ENCODE results near the gene SIGLEC7.

DNA sequence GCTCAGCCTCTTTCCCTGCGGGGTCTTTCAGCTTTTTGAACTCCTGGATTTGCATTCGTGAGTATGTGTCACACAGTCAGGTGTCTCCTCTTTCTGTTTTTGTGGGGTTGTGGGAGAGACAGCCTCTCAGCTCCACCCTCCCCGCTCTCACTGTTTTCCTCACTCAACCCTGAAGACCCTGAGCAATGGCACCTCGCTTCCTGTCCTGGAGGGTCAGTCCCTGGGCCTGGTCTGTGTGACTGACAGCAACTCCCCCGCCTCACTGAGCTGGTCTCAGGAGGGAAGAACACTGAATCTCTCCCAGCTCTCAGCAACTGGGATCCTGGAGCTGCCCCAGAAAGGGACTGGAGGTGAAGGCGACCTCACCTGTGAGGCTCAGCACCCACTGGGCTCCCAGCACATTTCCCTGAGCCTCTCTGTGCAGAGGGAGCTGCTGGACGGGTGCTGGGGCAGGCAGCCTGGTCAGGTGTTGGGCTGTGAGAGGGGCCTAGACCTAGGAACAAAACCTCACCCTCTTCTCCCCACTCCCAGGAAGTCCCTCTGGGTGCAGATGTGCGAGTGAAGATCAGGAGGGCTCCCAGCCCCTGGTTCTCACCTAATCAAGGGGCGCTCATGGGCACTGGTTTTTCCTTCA lies 4.2 kb upstream of the SIGLEC7 start:
- TF ChIP-seq, protein P1, sequence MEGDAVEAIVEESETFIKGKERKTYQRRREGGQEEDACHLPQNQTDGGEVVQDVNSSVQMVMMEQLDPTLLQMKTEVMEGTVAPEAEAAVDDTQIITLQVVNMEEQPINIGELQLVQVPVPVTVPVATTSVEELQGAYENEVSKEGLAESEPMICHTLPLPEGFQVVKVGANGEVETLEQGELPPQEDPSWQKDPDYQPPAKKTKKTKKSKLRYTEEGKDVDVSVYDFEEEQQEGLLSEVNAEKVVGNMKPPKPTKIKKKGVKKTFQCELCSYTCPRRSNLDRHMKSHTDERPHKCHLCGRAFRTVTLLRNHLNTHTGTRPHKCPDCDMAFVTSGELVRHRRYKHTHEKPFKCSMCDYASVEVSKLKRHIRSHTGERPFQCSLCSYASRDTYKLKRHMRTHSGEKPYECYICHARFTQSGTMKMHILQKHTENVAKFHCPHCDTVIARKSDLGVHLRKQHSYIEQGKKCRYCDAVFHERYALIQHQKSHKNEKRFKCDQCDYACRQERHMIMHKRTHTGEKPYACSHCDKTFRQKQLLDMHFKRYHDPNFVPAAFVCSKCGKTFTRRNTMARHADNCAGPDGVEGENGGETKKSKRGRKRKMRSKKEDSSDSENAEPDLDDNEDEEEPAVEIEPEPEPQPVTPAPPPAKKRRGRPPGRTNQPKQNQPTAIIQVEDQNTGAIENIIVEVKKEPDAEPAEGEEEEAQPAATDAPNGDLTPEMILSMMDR (IDR thresholded peaks at IDR 0.05; ENCODE audit: low read length): no peak
- TF ChIP-seq EZH2 (IDR thresholded peaks at IDR 0.05; ENCODE audit: borderline replicate concordance, low read length): no peak

Measured in OCI-LY1 (cell line).